ENCODE data around the gene WNT3A. TPM values are rescaled to one million over a fixed set of nuclear protein-coding genes. Genes with fewer than 3 reads are reported as not detected.

WNT3A gene
- total RNA-seq, 4 donors from 2014 or later, result not detected

DNA sequence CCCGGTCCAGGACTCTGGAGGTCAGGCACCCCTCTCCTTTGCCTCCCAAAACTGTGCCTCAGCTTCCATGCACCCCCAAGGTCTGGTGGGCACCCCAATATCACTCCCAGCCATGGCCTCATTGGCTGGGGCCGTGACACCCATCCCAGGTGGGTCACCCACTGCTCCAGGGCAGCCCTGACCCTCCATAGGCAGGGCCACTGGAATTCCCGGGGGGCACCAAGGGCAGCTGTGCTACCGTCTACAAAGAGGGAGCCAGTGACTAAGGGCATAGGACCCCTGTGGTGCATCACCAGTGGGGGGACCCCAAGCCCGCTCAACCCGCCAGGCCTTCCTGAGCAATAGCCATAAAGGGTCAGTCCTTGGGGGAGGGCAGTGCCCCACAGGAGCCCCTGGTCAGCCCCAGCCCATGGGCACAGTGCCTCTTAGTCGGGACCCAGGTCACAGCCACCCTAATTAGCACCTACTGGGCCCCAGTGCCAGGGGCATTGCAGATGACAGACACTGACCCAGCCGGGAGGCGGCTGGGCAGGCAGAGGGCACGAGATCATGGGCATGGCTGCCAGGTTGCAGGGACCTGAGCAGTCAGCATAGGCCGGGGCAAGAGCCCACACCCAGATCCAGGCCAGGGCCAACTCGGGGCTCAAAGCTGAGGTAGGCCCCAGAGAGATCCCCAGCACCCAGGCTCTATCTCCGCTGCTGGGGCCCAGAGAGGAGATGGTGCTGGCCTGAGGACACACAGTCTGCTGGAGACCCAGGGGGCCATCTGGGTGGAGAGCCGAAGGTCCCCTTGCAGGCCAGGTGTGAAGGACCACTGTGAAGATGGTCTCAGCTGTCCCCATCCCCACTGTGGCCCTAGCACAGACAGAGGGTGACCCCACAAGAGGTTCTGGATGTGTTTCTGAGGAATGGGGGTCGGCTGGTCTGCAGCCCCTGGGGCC, 56.7 kb downstream of the WNT3A start:
- DNase-seq (ENCODE audit: extremely low spot score), result no peak
- Histone ChIP-seq H3K4me1 (peaks cover 8 to 23% (median 21%) of the 10 kb centered on the region in 4 donors), H3K36me3 (no peaks in the 10 kb centered on the region), H3K9me3 (no peaks in the 10 kb centered on the region), H3K27me3 (peaks cover 11 to 100% (median 78%) of the 10 kb centered on the region in 4 donors), H3K27ac (replicated peaks in 1 of 4) (no peak overlapping the region), H3K4me3 (no peak overlapping the region)
- TF ChIP-seq, protein P1, sequence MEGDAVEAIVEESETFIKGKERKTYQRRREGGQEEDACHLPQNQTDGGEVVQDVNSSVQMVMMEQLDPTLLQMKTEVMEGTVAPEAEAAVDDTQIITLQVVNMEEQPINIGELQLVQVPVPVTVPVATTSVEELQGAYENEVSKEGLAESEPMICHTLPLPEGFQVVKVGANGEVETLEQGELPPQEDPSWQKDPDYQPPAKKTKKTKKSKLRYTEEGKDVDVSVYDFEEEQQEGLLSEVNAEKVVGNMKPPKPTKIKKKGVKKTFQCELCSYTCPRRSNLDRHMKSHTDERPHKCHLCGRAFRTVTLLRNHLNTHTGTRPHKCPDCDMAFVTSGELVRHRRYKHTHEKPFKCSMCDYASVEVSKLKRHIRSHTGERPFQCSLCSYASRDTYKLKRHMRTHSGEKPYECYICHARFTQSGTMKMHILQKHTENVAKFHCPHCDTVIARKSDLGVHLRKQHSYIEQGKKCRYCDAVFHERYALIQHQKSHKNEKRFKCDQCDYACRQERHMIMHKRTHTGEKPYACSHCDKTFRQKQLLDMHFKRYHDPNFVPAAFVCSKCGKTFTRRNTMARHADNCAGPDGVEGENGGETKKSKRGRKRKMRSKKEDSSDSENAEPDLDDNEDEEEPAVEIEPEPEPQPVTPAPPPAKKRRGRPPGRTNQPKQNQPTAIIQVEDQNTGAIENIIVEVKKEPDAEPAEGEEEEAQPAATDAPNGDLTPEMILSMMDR (IDR thresholded peaks at IDR 0.05), result no peak
- no peak for TF ChIP-seq POLR2AphosphoS5 (IDR thresholded peaks at IDR 0.05)
- no peak for TF ChIP-seq POLR2A (IDR thresholded peaks at IDR 0.05; ENCODE audit: low read depth)
- TF ChIP-seq EP300 (IDR thresholded peaks at IDR 0.05), result no peak
- intact Hi-C loops (cut with DNase I), result no loop called here
- WGBS, result 92% methylated on average over 7 of the region's 15 CpGs

DNA sequence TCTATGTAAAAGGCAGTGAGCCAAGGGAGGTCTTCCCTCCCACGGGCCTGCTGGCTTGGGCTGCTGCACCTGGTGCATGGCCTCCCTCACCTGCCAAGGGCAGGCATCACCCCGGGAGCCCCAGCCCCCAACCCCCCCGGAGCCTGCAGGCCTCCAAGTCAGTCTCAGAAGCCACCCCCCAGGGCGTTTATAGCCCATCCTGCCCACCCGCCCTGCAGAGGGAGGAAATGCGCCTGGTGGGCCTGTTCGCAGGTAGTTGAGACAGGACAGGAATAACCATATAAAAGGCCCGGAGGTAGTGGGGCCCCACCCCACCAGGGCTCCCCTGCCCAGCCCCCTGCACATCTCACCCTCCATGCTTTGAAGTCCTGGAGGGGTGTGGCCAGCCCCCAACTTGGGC, 57.5 kb downstream of the WNT3A start:
- Histone ChIP-seq H3K27ac (replicated peaks in 1 of 4) (no peak overlapping the region), H3K9me3 (no peaks in the 10 kb centered on the region), H3K36me3 (no peaks in the 10 kb centered on the region), H3K4me1 (peaks cover 8 to 20% (median 18%) of the 10 kb centered on the region in 4 donors), H3K4me3 (no peak overlapping the region), H3K27me3 (peaks cover 8 to 100% (median 70%) of the 10 kb centered on the region in 4 donors)
- no peak for TF ChIP-seq EP300 (IDR thresholded peaks at IDR 0.05)
- no peak for TF ChIP-seq POLR2AphosphoS5 (IDR thresholded peaks at IDR 0.05)
- TF ChIP-seq, protein P1 (IDR thresholded peaks at IDR 0.05), result no peak
- TF ChIP-seq POLR2A (IDR thresholded peaks at IDR 0.05; ENCODE audit: low read depth), result no peak
- whole genome bisulfite sequencing, result no CpG with 5 or more reads among the region's 8 CpGs
- intact Hi-C loops (cut with DNase I), result no loop called here
- no peak for DNase-seq (ENCODE audit: extremely low spot score)

DNA sequence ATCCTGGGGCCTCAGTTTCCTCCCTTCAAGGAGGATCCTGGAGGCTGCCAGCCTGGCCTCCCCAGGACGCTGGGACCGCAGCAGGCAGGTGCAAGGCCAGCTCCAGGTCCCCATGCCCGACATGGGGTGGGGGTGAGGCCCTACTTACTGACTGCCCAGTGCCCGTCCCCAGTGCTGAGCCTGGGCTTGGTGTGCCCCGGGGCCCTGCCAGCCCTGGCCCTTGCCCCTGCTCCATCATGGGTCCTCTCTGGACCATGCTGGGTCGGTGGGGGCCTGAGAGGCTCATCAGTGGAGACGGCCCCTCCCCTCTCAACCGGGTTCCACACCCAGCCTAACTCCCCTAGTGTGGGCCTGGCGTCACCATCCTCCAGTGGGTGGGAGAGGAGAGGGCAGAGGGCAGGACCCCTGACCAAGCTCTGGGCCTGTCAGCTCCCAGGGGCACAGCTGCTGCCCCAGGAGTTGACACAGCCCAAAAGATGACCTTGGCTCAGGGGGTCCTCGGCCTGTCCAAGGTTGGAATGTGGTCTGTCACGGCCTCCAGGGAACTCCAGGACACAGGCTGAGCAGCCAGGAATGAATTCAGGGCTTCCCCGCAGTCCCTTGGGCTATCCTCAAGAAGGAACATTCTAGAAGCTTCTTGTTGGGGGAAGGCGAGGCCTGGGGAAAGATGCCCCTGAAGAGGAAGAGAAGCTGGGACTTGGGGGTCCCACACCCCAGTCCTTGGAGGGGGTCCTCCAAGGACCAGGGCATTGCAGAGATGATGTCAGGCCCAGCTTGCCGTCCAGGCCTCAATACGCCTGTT, 58.1 kb downstream of the WNT3A start:
- 87% methylated on average over 4 of the region's 15 CpGs for WGBS
- no peak for DNase-seq (ENCODE audit: extremely low spot score)
- H3K27me3 ChIP-seq, result peaks cover 7 to 100% (median 64%) of the 10 kb centered on the region in 4 donors

DNA sequence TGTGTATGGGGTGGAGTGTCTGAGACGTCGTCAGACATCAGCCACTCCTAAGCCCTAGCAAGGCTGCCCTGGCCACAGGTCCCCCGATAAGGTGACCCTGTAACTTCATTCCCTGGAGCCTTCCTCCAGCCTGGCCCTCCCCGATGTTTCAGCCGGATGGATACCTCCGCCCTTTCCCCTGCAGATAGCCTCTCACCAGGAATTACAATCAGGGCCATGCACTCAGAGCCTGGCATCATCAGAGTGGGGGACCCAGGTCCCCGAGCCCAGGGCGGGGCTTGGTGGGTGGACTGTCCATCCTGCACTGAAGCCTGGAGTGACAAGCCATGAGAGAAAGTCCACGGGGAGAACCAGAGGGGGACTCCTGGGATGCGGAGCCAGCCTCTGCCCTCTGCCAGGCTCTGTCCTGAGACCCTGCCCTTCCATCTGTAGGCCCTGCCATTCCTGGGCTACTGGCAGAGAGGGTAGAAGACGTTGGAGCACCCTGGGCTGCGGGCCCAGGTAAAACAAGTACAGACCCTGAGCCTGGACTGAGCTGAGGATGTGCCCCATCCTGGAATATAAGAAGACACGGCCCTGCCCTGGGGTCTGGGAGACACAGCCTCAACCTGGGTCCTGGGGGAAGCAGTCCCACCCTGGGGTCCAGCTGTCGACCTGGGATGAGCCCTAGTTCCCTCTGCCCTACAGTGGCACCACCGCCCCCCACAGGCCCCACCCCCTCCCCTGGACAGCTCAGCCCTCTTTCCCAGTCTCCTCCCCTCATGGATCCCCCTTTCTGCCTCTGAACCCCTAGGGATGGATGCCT, 58.9 kb downstream of the WNT3A start:
- no peak overlapping the region for H3K4me3 ChIP-seq
- 67% methylated on average over 9 of the region's 15 CpGs for WGBS
- no peaks in the 10 kb centered on the region for H3K9me3 ChIP-seq
- intact Hi-C loops (cut with DNase I), result no loop called here
- no peak for DNase-seq (ENCODE audit: extremely low spot score)
- H3K36me3 ChIP-seq, result no peaks in the 10 kb centered on the region
- H3K27ac ChIP-seq (replicated peaks in 1 of 4), result no peak overlapping the region
- peaks cover 0 to 5% (median 3%) of the 10 kb centered on the region in 4 donors for H3K4me1 ChIP-seq
- TF ChIP-seq, protein P1 (IDR thresholded peaks at IDR 0.05), result no peak
- TF ChIP-seq EP300 (IDR thresholded peaks at IDR 0.05) (no peak), POLR2AphosphoS5 (IDR thresholded peaks at IDR 0.05) (no peak), POLR2A (IDR thresholded peaks at IDR 0.05; ENCODE audit: low read depth) (no peak)
- peaks cover 1 to 100% (median 56%) of the 10 kb centered on the region in 4 donors for H3K27me3 ChIP-seq

More for the DNA sequence above, 58.1 kb downstream of the WNT3A start:
- Histone ChIP-seq H3K4me3 (no peak overlapping the region), H3K27ac (replicated peaks in 1 of 4) (no peak overlapping the region), H3K9me3 (no peaks in the 10 kb centered on the region), H3K36me3 (no peaks in the 10 kb centered on the region), H3K4me1 (peaks cover 6 to 13% (median 11%) of the 10 kb centered on the region in 4 donors)
- intact Hi-C loops (cut with DNase I), result no loop called here
- TF ChIP-seq, protein P1 (IDR thresholded peaks at IDR 0.05), result no peak
- TF ChIP-seq EP300 (IDR thresholded peaks at IDR 0.05) (no peak), POLR2A (IDR thresholded peaks at IDR 0.05; ENCODE audit: low read depth) (no peak), POLR2AphosphoS5 (IDR thresholded peaks at IDR 0.05) (no peak)
